Right cardiac atrium (tissue), 5 donors: ENCODE data around the gene BCAS1. TPM values are rescaled to one million over a fixed set of nuclear protein-coding genes. Genes with fewer than 3 reads are reported as not detected.

ENCODE experiments used
- ATAC-seq, 2 donors: fragments of 200-7000 bp; cut with Tn5 transposase; one replicate each; pipeline versions ENCODE4 v1.8.0 to v1.9.1; 2020; ENCODE audit warnings: moderate library complexity in 2 of 2, mild to moderate bottlenecking in 1 of 2
- DNase-seq, 3 donors: peaks; one replicate each; pipeline ENCODE4 v3.0.0-alpha.2; 2020
- H3K27ac ChIP-seq: one replicate; pipeline ENCODE4 v1.5.1; 2013; ENCODE audit warnings: mild to moderate bottlenecking, low read length, control low read depth, moderate library complexity
- H3K27me3 ChIP-seq: one replicate; pipeline ENCODE4 v1.6.1; 2013; ENCODE audit not compliant: control insufficient read depth, insufficient read depth
- H3K4me1 ChIP-seq: one replicate; pipeline ENCODE4 v1.6.1; 2013; ENCODE audit warnings: low read length; ENCODE audit not compliant: control insufficient read depth, insufficient read depth
- H3K4me3 ChIP-seq: one replicate; pipeline ENCODE4 v1.5.1; 2013; ENCODE audit warnings: low read length, control low read depth
- H3K9me3 ChIP-seq: one replicate; pipeline ENCODE4 v1.6.1; 2013; ENCODE audit warnings: low read length; ENCODE audit not compliant: control insufficient read depth
- WGBS: extraction: QIAGEN DNeasy Blood & Tissue Kit; methylation state at CpG from one replicate; pipeline ENCODE4 v1.1.7; 2013; 5-methylcytosine and 5-hydroxymethylcytosine counted together
- intact Hi-C, 4 donors: fragments of 100-400 bp; cut with DNase I; formaldehyde crosslinking; loops; one replicate each; pipeline versions ENCODE4 v1.11.0 to v1.14.0; 2022 to 2023
- polyA plus RNA-seq: library from polyadenylated mRNA; stranded (reverse); fragments of 200-250 nt; gene quantifications from one replicate; pipeline ENCODE4 v1.2.3, GENCODE V29; 2013
- total RNA-seq, 4 donors: library from RNA; stranded (reverse); fragmentation: NEBNext Ultra II Directional; extraction: Animal tissue kit (Norgen Biotek cat#: 25700); gene quantifications; one replicate each; pipeline ENCODE4 v1.2.1, GENCODE V29; 2021
- donor health status: healthy with polysubstance abuse.
- donor health status: DM: no; HTN: yes; CAD: no.
- donor health status: DM: no; HTN: no; CAD: no.
- donor health status: DM: no; HTN: yes; CAD: no; lungs with severe emphysema.
- donor health status: DM: yes; HTN: yes; CAD: no.

BCAS1 gene
- total and polyA plus RNA-seq, 5 donors: 0.18 TPM; not detected in 3

DNA sequence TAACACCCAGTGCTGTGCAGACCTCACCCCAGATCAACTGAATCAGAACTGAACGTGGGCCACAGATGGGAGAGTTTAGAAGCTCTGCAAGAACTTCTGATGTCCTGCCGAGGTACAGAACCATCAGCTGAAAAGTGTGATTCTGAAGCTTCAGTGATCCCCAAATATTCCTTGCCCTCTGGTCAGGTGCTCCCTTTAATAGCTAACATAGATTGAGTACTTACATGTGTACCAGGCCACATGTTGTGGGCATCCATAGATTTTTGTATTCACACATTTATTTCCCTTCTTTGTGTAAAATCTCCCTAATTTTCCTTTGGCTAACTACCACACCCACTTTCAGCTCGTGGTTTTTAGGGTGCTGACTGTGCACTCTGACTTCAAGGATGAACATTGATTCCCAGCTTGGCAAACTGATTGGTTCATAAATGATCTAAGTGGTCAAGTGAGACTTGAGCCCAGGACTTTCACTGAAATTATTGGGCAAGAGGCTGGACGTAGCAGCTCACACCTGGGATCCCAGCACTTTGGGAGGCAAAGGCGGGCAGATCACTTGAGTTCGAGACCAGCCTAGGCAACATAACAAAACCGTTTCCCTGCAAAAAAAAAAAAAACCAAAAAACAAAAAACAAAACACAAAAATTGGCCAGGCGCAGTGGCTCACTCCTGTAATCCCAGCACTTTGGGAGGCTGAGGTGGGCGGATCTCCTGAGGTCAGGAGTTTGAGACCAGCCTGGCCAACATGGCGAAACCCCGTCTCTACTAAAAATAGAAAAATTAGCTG is 162.2 kb downstream of the BCAS1 start:
- Histone ChIP-seq H3K9me3 (no peaks in the 10 kb centered on the region), H3K27ac (no peak overlapping the region), H3K4me3 (no peak overlapping the region), H3K27me3 (no peaks in the 10 kb centered on the region), H3K4me1 (no peaks in the 10 kb centered on the region)
- 92% methylated on average over 11 of the region's 11 CpGs for whole genome bisulfite sequencing
- DNase-seq (no peak), ATAC-seq (no peak)
- intact Hi-C loops: no loop called here

DNA sequence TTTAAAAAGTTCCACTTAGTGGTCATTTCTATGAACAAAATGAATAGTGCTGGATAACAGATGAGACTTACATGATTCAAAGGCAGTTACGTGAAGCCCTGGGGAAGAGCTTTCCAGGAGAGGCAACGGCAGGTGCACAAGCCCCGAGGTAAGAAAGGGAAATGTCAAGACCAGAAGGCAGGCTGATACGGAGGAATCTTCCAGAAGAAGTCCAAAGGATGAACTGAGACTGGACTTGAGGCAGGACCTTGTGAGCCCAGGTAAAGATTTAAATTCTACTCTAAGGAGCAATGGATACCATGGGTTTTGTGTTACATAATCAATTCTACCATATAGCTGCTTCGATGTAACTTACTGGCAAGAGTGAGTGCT is 164.6 kb downstream of the BCAS1 start:
- ATAC-seq (no peak), DNase-seq (no peak)
- no peaks in the 10 kb centered on the region for H3K9me3 ChIP-seq
- no peak overlapping the region for H3K4me3 ChIP-seq
- 95% methylated on average over 5 of the region's 5 CpGs for WGBS
- peaks cover 10% of the 10 kb centered on the region for H3K4me1 ChIP-seq
- no peaks in the 10 kb centered on the region for H3K27me3 ChIP-seq
- intact Hi-C loops: no loop called here
- H3K27ac ChIP-seq: no peak overlapping the region

DNA sequence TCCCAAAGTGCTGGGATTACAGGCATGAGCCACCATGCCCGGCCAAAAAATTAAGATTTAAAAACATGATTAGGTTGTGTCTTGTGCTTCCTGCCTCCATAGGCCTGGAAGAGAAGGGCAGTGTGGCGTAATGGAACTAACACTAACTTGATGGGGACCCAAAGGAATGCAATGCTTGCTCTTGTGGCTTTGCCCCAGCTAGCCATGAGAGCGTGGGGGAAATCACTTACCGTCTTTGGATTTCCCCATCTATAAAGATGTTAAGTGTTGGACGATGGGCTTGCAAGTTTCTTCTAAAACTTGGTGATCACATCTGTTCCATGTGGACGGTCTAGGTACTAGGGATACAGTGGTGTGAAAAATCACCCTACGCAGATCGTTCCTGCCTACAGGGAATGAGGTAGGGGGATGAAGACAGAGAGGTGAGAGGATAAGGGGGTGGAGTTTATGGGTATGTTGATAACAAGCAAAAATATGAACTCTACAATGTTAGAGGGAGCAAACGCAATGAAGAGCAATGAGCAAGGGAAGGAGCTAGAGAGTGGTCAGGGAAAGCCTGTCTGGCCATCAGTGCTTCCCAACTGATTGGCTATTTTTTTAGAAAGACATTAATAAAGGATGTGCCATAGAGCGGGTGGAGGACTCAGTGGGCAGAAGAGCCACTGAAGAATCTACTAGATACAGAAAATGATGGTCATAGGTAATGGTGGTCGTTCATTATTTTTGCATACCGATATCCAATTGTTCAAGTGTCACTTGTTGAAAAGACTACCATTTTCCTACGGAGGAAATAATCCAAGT is 165.2 kb downstream of the BCAS1 start:
- no peak overlapping the region for H3K27ac ChIP-seq
- ATAC-seq (no peak), DNase-seq (no peak)
- intact Hi-C loops: no loop called here
- no peak overlapping the region for H3K4me3 ChIP-seq
- no peaks in the 10 kb centered on the region for H3K27me3 ChIP-seq
- peaks cover 10% of the 10 kb centered on the region for H3K4me1 ChIP-seq
- WGBS: 95% methylated on average over 13 of the region's 13 CpGs
- no peaks in the 10 kb centered on the region for H3K9me3 ChIP-seq

DNA sequence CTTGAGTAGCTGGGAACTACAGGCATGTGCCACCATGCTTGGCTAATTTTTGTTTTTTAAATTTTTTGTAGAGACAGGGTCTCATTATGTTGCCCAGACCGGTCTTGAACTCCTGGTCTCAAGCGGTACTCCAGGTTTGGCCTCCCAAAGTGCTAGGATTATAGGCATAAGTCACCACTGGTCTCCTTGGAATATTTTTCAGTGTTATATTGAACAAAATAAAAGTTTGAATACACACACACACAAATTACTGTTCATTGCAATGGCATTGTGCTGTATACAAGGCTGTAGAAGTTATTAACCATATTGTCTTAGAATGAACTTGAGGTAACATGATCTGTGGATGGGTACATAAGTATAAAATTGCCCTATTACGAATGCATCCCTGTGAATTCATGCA is 166.1 kb downstream of the BCAS1 start:
- Histone ChIP-seq H3K27me3 (no peaks in the 10 kb centered on the region), H3K9me3 (no peaks in the 10 kb centered on the region), H3K4me1 (peaks cover 16% of the 10 kb centered on the region), H3K4me3 (no peak overlapping the region), H3K27ac (no peak overlapping the region)
- DNase-seq (no peak), ATAC-seq (no peak)
- intact Hi-C loops: no loop called here
- WGBS: 99% methylated on average over 3 of the region's 3 CpGs

DNA sequence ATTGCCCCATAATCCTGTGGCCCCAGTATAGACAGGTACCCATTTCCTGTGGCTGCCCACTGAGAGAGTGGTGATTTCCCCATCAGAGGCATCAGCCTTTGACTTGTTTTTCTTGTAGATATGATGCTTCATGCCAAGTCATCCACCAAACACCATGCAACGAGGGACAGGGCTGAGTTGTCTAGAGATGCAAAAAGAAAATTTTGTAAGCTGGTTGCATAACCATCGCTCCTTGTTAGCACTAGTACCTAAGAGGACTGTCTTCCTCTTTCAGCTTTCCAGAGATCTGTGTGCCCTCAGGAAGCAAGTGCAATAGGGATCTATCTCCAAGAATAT is 166.8 kb downstream of the BCAS1 start:
- Histone ChIP-seq H3K27ac (no peak overlapping the region), H3K9me3 (no peaks in the 10 kb centered on the region), H3K4me3 (no peak overlapping the region), H3K27me3 (no peaks in the 10 kb centered on the region), H3K4me1 (peaks cover 18% of the 10 kb centered on the region)
- DNase-seq (no peak), ATAC-seq (no peak)
- WGBS: 80% methylated on average over 2 of the region's 2 CpGs
- intact Hi-C loops: no loop called here

DNA sequence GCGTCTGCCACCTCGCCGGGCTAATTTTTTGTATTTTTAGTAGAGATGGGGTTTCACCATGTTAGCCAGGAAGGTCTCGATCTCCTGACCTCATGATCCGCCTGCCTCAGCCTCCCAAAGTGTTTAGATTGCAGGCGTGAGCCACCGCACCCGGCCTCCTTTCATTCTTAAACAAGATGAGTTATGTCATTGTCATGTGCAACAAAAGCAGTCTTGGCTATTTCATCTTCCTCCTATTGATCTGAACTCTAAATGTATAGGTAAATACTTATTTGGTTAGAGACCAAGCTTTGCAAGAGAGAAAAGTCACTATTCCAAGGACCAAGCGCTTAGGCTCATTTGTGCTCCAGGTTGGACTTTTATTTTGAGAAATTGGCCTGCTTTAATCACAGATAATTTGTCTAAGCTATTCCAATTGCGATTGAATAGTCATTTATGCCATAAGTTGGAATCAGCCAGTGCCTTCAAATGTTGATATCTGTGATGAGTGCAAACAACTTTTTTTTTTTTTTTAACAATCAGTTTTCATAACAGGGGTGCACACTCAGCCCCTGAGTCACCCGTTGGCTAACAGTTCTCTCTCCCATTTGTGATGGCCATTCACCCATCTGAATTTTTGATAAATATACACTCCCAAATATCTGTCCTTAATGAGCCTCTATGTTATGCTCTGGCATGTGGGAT is 167.3 kb downstream of the BCAS1 start:
- 91% methylated on average over 11 of the region's 11 CpGs for WGBS
- H3K4me3 ChIP-seq: no peak overlapping the region

DNA sequence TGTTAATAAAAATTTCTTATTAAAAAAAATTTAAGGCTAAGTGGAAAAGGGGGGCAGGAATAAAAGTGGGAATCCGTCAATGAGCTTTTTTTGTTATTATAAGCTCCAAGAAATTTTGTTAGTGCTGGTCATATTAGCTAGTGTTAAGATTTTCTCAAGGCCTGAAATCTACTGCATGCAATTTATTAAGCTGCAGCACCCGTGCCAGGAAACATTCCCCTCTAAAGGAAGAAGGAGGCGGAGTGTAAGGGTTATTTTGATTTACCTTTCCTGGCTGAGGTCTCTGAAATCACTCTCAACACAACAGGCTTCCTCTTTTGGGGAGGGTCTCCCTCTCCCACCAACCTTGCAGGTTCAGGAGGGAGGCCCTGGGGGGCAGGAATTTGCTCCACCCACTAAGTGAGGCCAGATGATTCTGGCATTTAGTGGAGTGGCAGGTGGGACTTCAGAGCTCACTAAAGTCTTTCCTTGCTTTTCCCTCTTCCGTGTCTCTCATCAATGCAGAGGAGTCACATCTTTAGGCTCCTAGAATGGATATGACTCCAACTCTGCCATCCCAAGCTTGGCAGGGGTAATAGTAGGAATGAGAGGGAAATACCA is 168.8 kb downstream of the BCAS1 start:
- Histone ChIP-seq H3K9me3 (no peaks in the 10 kb centered on the region), H3K4me1 (peaks cover 18% of the 10 kb centered on the region), H3K27ac (peak overlapping the region; percentile 0), H3K4me3 (no peak overlapping the region), H3K27me3 (no peaks in the 10 kb centered on the region)
- ATAC-seq (no peak), DNase-seq (no peak)
- intact Hi-C loops: no loop called here
- WGBS: 50% methylated on average over 4 of the region's 4 CpGs

More for the DNA sequence above, 167.3 kb downstream of the BCAS1 start:
- DNase-seq: no peak
- H3K27ac ChIP-seq: no peak overlapping the region
- intact Hi-C loops: no loop called here
- H3K9me3 ChIP-seq: no peaks in the 10 kb centered on the region
- ATAC-seq: no peak
- no peaks in the 10 kb centered on the region for H3K27me3 ChIP-seq
- H3K4me1 ChIP-seq: peaks cover 18% of the 10 kb centered on the region

DNA sequence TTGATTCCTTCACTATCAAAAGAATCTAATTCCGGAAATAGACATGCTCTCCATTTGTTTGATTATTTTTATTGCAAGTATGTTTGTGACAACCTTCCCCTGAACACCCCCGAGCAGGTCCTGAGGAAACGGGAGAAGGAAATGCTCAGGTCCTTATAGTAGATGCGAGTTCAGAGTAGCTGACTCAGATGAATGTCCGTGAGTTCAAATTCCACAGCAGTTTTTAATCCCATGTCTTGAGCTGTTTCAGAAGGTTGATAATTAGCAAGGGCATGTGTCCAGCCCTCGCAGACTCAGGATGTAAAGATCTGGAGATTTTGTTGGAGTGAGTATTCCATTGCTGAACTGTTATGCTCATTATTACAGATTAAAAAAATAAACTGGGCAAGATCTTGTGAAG is 169.3 kb downstream of the BCAS1 start:
- intact Hi-C loops: no loop called here
- Histone ChIP-seq H3K27ac (peak overlapping the region; percentile 70), H3K9me3 (no peaks in the 10 kb centered on the region), H3K27me3 (no peaks in the 10 kb centered on the region), H3K4me3 (no peak overlapping the region), H3K4me1 (peaks cover 18% of the 10 kb centered on the region)
- DNase-seq (no peak), ATAC-seq (peak in 1 of 2 donors; percentile 42)
- WGBS: 36% methylated on average over 6 of the region's 6 CpGs

DNA sequence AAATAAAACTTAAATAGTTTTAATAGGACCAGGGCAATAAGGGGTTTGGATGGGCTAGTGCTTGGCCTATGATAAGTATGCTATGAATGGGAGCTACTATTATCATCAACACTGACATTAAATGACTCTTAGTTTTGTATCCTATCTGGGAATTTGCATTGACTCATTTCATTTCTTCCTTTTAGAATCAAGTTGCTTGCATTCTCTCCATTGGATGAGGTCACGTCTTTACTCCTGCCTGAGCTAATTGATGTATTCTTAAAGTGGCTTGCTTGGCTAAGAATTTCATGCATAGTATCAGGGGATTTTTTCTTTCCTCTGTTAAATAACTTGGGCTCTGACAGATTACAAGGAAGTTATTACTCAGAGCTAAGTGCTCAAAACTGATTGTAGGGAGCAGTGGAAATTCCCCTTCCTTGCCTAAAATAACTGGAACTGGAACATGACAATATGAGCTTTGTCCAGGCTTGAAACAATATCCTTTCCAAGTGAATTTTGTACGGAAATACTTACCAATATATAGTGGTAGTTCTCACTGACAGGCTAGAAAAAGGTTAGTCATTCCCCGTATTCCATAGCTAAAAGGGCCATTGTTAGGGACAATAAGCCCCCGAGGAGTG is 169.9 kb downstream of the BCAS1 start:
- Histone ChIP-seq H3K27ac (peak overlapping the region; percentile 70), H3K4me1 (peaks cover 18% of the 10 kb centered on the region), H3K9me3 (no peaks in the 10 kb centered on the region), H3K4me3 (no peak overlapping the region), H3K27me3 (no peaks in the 10 kb centered on the region)
- intact Hi-C loops: no loop called here
- WGBS: 31% methylated on average over 4 of the region's 4 CpGs
- ATAC-seq (peak; percentile 81 to 85), DNase-seq (no peak)

DNA sequence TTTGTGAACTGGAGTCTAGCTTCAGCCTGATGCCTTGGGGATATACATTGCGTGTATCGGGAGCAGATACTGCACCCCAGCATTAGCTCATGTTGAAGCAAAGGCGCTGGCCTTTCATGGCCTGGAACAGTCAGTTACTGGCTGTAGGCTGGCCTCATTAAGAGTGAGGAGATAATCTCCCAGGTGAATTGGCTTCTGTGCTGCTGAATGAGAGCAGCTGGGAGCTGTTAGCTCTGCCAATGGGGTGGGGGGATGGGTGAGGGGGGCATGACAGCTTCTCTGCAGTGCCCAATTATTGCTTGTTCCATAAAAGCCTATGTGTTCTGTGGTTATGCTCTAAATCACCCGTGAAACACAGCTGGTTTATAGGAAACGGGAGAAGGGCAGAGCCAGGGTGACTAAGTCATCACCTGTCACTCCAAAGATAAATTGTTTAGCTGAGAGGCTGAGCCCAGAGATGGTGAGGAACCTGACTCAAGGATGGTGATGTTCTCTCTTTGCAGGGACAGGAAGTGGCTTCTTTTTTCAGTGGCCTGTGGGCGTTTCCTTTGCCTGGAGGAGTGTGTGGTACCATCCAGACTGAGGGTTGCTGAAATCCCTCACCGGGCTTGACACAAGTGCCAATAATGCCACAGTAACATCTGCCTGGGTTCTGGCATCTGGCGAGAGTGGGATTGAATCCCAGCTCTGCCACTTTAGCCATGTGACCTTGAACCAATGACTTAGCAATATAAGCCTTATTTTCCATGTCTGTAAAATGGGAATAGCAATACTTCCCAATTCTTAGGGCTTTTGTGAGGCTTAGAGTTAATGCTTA is 170.8 kb downstream of the BCAS1 start:
- H3K4me1 ChIP-seq: peaks cover 18% of the 10 kb centered on the region
- H3K27me3 ChIP-seq: no peaks in the 10 kb centered on the region
- DNase-seq (no peak), ATAC-seq (peak; percentile 12 to 44)
- H3K27ac ChIP-seq: no peak overlapping the region
- H3K4me3 ChIP-seq: no peak overlapping the region
- 49% methylated on average over 8 of the region's 8 CpGs for WGBS
- H3K9me3 ChIP-seq: no peaks in the 10 kb centered on the region
- intact Hi-C loops: no loop called here
